T-helper 1 cell (primary cell): ENCODE results near the gene LMAN1.

Experiments used
- DNase-seq, 5 donors: peaks; one replicate each; pipeline ENCODE4 v3.0.0-alpha.2; 2012 to 2020
- total RNA-seq, 4 donors: gene quantifications; one replicate each; lab custom pipeline; 2026; lab: John Stamatoyannopoulos, UW

Gene LMAN1, protein sequence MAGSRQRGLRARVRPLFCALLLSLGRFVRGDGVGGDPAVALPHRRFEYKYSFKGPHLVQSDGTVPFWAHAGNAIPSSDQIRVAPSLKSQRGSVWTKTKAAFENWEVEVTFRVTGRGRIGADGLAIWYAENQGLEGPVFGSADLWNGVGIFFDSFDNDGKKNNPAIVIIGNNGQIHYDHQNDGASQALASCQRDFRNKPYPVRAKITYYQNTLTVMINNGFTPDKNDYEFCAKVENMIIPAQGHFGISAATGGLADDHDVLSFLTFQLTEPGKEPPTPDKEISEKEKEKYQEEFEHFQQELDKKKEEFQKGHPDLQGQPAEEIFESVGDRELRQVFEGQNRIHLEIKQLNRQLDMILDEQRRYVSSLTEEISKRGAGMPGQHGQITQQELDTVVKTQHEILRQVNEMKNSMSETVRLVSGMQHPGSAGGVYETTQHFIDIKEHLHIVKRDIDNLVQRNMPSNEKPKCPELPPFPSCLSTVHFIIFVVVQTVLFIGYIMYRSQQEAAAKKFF
- 80.0 to 99.1 (median 84.0) reads per million in 4 donors for total RNA-seq

DNA sequence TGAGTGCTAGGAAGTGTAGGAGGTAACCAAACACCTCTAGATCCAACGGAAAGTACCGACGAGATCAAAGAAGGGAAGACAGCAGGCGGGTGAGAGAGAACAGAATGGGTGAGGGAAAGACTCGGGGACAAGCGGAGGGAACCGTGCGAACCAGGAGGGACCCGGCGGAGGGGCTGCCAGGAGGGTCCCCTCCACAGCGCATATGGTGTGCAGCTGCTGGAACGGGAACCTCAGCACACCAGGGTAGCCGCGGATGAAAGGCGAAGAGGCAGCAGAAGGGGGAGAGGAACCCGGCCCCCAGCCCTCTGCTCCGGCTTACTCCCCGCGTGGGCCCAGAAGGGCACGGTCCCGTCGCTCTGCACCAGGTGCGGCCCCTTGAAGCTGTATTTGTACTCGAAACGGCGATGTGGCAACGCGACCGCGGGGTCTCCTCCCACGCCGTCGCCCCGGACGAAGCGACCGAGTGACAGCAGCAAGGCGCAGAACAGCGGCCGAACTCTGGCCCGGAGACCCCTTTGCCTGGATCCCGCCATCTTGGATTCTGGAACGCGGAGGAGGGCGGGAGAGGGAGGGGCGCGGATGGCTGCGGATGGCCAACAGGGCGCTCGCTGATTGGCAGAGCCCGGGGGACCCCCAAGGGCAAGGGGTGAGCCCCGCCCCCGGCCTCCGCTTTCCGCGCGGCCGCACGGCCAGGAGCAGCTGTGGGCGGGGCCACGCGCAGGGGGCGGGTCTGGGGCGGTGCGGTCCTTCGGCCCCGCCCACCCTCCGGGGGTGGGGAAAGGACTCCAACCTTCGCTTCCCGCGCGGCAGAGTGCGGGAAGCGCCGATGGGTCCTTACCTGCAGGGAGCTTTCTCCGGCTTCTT is at the start of gene LMAN1:
TSS of gene LMAN1 (minus strand) at position 554 of the 864 bp plus-strand sequence. CDS start at position 533, 21 bp downstream.
- DNase-seq = peak; percentile 80 to 94 (median 86)

DNA sequence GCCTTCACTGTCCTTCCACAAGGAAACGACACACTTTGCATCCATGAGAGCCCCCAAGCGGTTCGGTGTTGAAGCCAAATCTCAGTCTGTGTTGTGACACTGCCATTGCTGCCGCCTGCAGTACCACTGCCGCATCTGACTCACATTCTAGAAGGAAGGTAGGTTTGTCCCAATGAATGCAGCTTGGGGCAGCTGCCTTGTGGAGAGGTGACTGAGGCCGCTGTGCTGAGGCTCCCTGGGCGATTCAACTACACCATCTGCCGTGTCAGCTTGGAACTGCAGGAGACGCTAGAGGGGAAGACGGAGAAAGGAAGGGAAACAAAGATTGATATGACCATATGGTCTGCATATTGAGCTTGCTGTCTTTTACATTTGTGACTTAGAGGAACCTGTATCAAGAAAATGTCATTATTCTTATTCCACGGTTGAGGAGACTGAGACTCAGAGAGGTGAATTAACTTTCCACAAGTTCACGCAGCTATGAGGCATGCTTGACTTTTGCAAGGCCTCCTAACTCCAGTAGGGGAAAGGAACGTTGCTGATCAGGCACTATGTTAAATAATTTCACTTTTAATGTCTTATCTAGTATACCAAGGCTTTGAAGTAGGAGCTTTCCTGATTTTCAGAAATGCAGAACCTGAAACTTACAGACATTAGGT is 43.5 kb upstream of the LMAN1 start:
- peak; percentile 26 to 74 (median 46) for DNase-seq

DNA sequence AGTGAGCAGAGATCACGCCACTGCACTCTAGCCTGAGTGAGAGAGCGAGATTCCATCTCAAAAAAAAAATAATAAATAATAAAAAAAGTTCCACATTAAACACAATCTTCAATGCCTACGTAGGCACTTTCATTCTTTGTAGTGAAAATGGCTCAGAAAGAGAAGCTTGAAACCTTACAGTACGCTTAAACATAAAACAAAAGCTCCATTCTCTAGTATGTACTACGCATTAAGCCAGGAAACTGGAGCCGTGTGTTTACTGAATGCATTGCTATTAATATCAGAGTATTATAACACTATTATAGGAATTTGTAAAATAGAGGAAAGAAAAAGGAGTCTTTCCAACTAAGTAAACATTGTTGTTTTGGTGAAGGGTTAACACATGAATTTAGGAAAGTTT is 41.3 kb upstream of the LMAN1 start:
- no peak for DNase-seq

DNA sequence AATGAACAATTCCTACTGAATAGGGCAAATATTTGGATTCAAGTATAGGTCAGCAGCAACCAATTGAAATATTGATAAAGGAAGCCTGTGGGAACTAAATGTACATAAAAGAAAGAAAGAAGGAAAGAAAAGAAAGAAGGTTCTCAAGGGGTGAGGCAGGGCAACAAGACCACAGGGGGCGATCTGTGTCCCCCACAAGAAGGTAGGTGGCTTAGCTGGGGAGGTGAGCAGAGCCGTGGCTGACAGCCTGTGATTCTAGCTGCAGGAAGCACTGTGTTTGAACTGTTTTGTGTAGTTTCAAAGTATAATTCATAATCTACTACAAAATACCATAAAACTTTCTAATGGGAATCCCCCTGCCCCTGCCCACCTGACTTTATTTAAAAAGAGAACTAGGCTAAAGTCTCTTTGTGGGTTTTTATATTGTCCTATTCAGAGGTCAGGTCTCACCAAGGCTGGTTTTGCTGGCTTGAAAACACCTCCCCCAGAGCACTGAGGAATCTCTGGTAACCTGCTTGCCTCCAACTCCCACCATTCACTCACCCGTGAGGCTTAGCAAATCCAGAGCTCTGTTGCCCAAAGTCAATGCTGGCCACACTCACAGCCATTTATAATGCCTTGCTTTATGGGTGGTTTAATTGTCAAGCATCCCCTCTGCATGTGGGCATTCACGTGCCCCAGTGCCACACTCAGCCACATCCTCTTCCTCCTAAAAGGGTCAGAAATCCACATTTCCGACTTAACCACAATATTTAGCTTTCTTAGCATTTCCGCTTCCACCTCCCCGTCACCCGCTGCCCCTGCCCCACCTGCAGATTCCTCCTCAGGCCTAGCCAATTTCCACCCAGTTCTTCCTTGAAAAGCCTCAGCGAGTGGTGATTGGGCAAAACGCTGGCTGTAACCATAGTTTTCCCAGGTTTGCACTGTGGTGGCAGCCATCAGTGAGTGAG is 36.4 kb upstream of the LMAN1 start:
- DNase-seq = peak in 1 of 5 donors; percentile 12

DNA sequence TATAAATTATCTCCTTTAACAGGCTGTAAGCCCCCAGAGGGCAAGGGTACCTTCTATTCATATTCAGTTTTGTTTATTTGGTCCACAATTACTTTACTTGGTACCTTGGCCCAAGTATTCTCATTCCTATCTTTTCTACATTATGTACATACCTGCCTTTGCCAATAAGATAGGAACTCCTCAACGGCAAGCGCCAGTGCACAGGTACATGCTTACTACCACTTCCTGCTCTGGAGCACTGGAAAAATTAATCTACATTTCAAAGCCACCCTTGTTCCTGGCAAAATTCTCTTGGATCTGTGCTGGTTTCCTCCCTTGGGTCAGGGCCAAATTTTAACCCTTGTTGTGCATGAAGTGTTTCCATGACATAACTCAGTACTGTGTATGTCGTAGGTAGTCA is 34.3 kb upstream of the LMAN1 start:
- no peak for DNase-seq

DNA sequence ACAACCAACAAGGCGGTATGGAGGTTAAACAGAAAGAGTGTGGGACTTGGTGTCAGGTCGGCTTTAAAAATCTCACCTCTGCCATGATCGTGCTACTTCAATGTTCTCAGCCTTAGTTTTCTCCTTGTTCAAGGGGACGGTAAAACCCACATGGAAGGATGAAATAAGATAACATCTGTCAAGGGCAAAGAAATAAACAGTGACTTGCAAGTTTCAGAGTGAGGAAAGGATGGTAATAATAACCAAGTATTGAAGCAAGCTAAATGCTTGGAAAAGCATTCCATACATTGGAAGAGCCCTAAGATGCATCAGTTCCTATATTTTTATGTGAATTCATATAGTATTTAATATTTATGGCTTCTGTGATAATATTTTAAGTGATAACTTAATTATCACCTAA is 29.8 kb upstream of the LMAN1 start:
- no peak for DNase-seq

DNA sequence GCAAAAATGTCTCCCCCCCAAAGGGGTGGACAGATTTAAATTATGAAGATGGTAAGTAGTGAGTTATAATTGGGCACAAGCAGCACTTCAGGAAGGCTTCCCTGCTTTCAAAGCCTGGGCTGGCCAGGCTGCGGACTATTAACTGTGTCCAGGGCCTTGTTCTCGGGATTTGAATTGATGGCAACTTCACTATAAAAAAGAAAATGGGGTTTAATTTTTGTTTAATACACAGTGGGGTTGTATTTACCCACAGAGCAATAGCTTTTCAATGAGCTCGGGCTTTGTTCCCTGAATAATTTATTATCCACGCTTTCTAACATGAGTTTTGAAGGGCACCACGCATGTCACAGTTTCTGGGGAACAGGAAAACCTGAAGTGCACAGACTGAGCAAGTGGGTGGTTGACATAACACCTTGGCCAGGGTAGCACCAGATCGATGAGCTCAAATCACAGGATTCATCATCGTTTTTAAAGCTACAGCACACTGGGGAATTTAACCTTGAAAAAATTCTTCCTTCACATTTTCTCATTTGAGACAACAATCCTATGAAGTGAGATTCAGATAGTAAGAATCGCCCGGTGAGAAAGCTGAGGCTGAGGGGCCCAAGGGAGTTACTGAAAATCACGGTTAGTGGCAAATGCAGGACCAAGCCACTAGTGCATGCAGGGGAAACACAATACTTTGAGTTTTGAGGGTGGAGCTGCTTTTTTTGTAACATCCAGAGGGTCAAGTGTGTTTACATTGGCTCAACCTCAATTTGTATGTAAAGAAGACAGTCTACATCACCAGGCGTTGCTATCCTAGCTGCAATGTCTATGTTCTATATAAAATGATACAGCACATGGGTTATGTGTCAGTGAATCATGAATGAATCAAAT is 28.9 kb upstream of the LMAN1 start:
- DNase-seq = no peak

DNA sequence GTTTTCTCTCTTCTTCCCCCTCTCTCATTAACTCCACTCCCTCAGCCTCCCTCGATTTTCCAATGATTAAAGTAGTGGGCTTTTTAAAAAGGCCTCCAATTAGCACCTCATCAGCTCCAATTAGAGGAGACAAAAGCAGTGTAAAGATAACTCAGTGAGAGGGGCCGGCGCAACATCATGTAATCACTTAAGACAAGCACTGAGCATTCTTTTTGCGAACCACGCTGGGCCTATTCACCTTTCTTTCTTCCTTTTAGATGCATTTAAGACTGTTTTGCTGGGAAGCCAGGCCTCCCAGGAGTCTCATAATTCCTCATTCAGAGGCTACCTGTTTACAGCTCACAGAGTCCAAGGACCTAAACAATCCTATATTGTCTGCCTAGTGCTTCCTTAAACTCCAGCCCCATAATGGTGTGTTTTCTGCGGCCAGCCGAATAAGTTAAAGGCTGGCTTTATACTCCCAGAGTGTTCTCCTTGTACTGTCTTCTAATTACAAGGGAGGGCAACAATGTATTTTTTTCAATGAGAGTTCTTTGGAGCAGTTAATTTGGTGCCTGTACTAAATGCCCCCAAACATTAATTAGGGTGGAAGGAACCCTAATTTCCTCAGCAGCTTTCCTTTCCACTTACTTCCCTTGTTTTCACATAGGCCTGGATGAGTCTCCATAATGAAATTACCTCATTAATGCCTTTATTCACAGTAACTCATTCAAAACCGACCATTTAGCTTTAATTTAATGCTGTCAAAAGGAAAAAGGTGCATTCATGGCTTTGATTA is 28.0 kb upstream of the LMAN1 start:
- DNase-seq = no peak

DNA sequence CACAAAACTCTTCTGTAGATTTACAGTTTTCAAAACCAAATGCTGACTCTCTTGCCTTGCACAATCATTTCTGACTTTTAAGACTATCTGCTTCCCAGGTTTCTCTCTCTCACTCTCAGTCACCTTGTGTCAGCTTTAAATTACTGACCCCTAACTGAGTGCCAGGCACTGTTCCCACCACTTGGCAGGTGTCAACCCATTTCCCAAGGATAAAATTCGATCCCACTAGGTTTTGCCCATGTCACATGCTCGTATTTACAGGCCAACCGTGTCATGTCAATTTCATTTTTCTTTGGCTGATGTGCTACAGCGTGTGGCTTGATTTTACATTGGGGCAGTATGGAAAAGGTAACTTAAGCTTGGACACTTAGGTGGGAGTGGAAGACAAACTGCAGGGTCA is 26.1 kb upstream of the LMAN1 start:
- no peak for DNase-seq

DNA sequence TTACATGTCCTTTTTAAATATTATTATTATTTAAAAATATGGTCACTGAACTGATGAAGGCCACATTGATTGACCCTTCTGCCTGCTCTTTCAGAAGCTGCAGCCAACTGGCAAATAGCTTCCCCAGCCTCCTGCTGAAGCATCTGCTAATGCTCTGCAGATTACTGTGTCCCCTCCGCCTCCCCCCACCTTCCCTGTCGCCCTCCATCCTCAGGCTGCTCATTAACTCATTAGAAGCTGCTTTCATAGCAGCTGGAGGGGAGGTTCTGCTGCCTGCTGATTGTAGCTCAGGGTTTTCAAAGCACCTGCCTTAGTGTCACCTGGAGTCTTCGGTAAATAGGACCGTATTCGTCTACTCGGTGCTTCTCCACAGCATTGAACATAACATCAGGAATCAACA is 24.8 kb upstream of the LMAN1 start:
- no peak for DNase-seq

DNA sequence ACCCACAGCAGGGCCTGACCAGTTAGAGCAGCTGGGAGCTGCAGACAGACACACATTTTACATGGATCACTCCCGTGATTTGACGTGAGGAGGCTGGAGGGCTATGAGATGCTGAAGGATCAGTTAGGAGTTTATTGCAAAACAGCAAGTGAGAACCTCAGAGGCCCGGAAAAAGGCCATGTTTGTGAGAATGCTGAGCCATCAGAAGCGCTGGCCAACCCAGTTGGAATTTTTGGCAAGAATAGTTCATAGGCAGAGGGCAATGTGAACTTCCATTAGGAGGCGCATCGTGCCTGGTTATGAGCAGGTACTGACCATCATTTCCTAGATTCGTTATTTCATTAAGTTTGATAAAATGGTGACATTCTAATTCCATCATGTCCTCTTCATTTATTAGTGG is 23.3 kb upstream of the LMAN1 start:
- DNase-seq = no peak

DNA sequence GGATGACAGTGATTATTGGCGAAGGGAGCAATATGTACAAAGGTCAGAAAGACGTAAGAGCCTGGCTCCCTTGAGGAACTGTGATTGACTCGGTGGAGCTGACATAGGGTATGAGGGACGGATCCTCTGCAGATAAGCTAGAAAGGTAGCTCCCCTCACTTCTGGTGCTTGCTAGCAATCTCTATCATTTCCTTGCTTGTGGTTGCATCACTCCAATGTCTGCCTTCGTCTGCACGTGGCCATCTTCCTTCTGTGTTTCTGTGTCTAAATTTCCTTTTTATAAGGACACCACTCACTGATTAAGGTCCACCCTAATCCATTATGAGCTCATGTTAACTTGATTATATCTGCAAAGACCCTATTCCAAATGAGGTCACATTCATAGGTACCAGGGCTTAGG is 22.9 kb upstream of the LMAN1 start:
- DNase-seq = no peak

DNA sequence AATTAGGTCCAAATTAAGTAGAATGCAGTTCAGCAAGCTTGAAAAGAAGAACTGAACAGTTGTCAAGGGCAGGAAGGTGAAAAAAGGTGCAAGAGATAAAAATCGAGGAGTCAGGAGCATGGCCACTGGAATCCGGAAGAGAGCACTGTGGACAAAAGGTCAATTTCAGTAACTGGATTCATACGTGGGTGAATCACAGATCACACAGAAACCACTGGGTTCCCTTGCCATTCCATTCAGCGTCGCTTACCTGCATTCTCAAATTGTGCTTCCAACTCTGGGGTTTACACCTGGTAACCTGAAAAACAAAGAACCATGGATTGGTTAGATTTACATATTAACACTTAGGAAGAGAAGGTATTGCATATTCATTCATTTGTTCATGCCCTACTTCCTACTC is 21.6 kb upstream of the LMAN1 start:
- no peak for DNase-seq

DNA sequence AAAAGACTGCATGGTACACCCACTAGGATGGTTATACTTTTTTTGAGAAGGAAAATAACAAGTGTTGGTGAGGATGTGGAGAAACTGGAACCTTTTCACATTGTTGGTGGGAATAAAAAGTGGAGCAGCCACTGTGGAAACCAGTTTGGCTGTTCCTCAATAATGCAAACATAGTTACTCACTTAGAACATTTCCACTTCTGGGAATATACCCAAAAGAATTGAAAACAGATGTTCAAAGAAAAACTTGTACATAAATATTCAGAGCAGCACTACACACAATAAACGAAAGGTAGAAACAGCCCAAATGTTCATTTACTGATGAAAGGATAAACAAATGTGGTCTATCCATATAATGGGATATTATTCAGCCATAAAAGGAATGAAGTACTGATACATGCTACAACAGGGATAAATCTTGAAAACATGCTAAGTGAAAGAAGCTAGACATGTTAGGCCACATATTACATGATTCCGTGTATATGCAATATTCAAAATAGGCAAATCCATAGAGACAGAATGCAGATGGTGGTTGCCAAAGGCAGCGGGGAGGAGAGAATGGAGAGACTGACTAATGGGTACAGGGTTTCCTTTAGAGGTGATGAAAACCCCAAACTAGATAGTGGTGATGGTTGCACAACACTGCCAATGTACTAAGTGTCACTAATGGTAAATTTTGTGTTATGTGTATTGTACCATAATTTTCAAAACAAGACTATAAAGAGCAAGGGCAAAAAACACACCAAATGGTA is 20.9 kb upstream of the LMAN1 start:
- no peak for DNase-seq

DNA sequence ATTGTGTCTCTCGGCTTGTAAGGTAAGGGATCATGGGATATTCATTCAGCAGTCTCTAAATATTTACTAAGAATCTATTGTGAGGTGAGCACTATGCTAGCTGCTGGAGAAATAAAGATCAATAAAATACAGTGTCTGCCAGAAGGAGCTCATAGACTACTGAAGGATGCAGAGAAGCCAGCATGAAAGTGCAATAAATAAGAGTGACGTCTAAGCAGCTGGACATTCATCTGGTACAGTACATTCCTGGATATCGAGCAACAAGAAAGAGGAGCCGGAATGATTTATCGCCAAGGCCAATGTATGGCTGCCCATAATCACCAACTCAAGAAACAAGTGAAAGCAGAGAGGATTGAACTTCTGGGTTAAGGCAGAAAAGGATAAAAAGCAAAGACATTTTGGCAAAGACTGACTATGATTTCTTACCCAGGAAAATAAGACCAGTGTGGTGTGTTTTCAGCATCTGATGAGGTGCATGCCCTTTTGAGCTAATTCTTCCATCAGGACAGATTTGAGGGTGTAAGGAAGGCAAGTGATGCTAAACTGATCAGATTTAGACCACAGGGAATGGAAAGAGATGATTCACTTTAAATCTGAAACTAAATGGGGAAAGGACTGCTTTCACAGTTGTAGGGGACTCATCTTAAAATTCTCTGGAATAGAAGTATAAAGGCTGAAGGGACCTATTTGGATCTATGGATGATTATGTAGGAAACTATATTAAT is 18.7 kb upstream of the LMAN1 start:
- no peak for DNase-seq

DNA sequence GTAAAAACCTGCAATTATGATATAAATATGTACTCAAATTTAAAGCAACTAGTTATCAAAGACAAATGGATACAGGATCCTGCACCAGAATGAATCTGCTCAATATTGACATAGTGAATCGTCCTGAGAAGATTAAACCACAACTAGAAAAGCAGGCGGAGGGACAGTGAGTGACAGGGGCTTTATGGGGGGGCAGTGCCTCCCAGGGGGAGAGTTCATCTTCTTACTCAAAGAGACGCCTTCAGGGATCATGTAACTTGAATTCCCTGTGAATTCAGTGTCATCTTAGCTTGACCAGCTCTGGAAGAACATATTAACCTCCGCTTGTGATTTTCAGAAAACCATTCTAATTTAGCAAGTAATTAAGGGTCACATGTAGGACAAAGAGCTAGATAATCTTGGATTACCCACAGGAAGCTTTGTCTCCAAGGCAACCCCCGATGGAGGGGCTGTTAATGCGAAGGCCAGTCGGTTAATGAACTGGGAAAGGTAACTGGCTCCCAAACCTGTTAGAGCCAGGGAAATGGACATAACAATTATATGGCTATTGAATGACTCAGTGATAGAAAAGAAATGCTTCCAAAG is 17.4 kb upstream of the LMAN1 start:
- DNase-seq = no peak

DNA sequence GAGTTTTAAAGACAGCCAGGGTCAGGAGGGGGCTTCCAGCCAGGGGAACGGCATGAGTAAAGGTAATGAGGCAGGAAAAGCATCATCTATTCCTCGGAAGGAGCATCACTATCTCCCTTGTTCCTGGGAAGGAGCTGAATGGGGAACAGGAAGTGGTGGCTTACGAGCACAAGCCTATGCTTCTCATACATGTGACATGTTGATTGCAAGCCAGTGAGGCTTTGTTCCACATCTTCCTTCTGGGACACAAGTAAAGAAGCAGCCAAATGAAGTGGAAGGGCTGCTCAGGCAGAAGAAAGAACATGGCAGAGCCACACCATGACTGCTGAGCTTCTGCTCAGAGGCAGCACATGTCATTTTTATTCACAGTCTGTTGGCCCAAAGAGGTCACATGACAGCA is 15.1 kb upstream of the LMAN1 start:
- no peak for DNase-seq

DNA sequence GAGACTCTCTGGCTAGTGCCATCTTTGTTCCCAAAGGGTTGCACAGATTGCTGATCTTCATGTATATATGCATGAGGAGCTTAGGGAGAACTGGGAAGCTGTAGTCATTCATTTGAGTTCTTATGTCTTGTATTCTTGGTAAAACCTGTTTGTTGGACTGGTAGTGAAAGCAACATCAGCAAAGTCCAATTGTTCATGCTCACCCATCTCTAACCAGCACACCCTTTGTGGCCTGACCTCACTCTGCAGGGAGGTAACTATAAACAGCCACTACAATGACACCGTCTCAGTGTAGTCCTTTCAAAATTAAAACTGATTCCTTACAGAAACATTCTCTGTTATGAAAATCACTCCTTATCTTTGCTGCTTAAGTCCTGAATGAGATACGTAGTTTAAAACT is 13.9 kb upstream of the LMAN1 start:
- no peak for DNase-seq
